ENCODE data around the gene L3MBTL2.
"Not testable (repeated sequence)": the region's sequence is repeated elsewhere in the genome, so short reads cannot be mapped to it uniquely, and the experiment has no call there.

Gene L3MBTL2

GRCh38 chr22:41204992-41205900, at the start of gene L3MBTL2:
TSS of gene L3MBTL2 (plus strand) at chr22:41205312. CDS start at chr22:41205363, 51 bp downstream.
- DNase-seq = peak; percentile 99

GRCh38 chr22:41157083-41157482, 48.0 kb upstream of the L3MBTL2 start:
- DNase-seq = no peak

GRCh38 chr22:41169157-41169556, 36.0 kb upstream of the L3MBTL2 start:
- no peak for DNase-seq

- no peak for DNase-seq
Observed at GRCh38 chr22:41171996-41172395, 33.1 kb upstream of the L3MBTL2 start.

- DNase-seq = no peak
Observed at GRCh38 chr22:41175546-41175945, 29.6 kb upstream of the L3MBTL2 start.

GRCh38 chr22:41177040-41177621, 28.0 kb upstream of the L3MBTL2 start:
- DNase-seq = no peak

- DNase-seq = no peak
Observed at GRCh38 chr22:41177622-41178424, 27.3 kb upstream of the L3MBTL2 start.

- no peak for DNase-seq
Observed at GRCh38 chr22:41178425-41178975, 26.6 kb upstream of the L3MBTL2 start.

- not testable (repeated sequence) for DNase-seq
Observed at GRCh38 chr22:41180362-41180761, 24.8 kb upstream of the L3MBTL2 start.

- DNase-seq = no peak
Observed at GRCh38 chr22:41180926-41181325, 24.2 kb upstream of the L3MBTL2 start.

GRCh38 chr22:41181349-41182241, 23.5 kb upstream of the L3MBTL2 start:
- no peak for DNase-seq

- no peak for DNase-seq
Observed at GRCh38 chr22:41184679-41185078, 20.4 kb upstream of the L3MBTL2 start.

- no peak for DNase-seq
Observed at GRCh38 chr22:41191467-41191866, 13.6 kb upstream of the L3MBTL2 start.

GRCh38 chr22:41193829-41194228, 11.3 kb upstream of the L3MBTL2 start:
- DNase-seq = no peak

- DNase-seq = peak; percentile 91
Observed at GRCh38 chr22:41197038-41197972, 7.8 kb upstream of the L3MBTL2 start.

GRCh38 chr22:41198027-41198580, 7.0 kb upstream of the L3MBTL2 start:
- DNase-seq = peak; percentile 59

- no peak for DNase-seq
Observed at GRCh38 chr22:41201141-41201540, 4.0 kb upstream of the L3MBTL2 start.

GRCh38 chr22:41203118-41203517, 2.0 kb upstream of the L3MBTL2 start:
- DNase-seq = no peak

GRCh38 chr22:41204066-41204465, 1.0 kb upstream of the L3MBTL2 start:
- DNase-seq = no peak

- DNase-seq = no peak
Observed at GRCh38 chr22:41206719-41207118, 1.6 kb downstream of the L3MBTL2 start.

- no peak for DNase-seq
Observed at GRCh38 chr22:41215409-41215808, 10.3 kb downstream of the L3MBTL2 start.
